H1 (cell line): ENCODE data around the gene AP1S1. TPM values are rescaled to one million over a fixed set of nuclear protein-coding genes. Genes with fewer than 3 reads are reported as not detected.

Experiments
- CBX8 ChIP-seq: fragments of 300-800, 300-1000 bp; sonication (generic); IDR thresholded peaks from 2 replicates; pipeline ENCODE4 v1.7.1; 2016; ENCODE audit warnings: low read depth, low read length, borderline replicate concordance
- JUND ChIP-seq: IDR thresholded peaks from 2 replicates; pipeline ENCODE4 v1.6.1; 2011; ENCODE audit warnings: mild to moderate bottlenecking, improper control_type of control experiment, low read length
- SIX5 ChIP-seq: IDR thresholded peaks from 2 replicates; pipeline ENCODE4 v1.6.1; 2011; ENCODE audit warnings: mild to moderate bottlenecking, low read depth, low read length
- SP1 ChIP-seq: IDR thresholded peaks from 2 replicates; pipeline ENCODE4 v1.6.1; 2011; ENCODE audit warnings: low read depth, low read length
- TCF12 ChIP-seq: IDR thresholded peaks from 2 replicates; pipeline ENCODE4 v1.6.1; 2011; ENCODE audit warnings: low read depth, mild to moderate bottlenecking, low read length
- polyA plus RNA-seq, 7 experiments: library from polyadenylated mRNA; depleted of rRNA in 3 of 7; stranded (reverse) in 5 of 7; unstranded in 2 of 7; fragments of >200 nt in 5 of 7; fragments of 200-250 nt in 2 of 7; gene quantifications; 1 replicate in 5 of 7; 2 replicates in 1 of 7; 4 replicates in 1 of 7; pipeline versions ENCODE4 v1.2.1 to v1.2.3, GENCODE V29; 2011 to 2013; ENCODE audit warnings: missing spikeins in 2 of 7, mixed read lengths in 2 of 7
- total RNA-seq: library from RNA; stranded (reverse); fragmentation: NEBNext Ultra II Directional; extraction: Animal tissue kit (Norgen Biotek cat#: 25700); gene quantifications from 2 replicates; pipeline ENCODE4 v1.2.1, GENCODE V29; 2021
- TF ChIP-seq, protein P1 (sequence below): IDR thresholded peaks from 2 replicates; pipeline ENCODE4 v1.6.1; 2011; ENCODE audit warnings: low read length, improper control_type of control experiment
- TF ChIP-seq, protein P2 (sequence below): IDR thresholded peaks from 2 replicates; pipeline ENCODE4 v1.6.1; 2011; ENCODE audit warnings: low read depth, mild to moderate bottlenecking, low read length; ENCODE audit not compliant: insufficient read depth

The AP1S1 gene
- total and polyA plus RNA-seq, 2 of the 8 experiments (the other 6 are each of a cell fraction or from before 2014, with no cell fraction given), result 56.1 to 59.3 TPM

DNA sequence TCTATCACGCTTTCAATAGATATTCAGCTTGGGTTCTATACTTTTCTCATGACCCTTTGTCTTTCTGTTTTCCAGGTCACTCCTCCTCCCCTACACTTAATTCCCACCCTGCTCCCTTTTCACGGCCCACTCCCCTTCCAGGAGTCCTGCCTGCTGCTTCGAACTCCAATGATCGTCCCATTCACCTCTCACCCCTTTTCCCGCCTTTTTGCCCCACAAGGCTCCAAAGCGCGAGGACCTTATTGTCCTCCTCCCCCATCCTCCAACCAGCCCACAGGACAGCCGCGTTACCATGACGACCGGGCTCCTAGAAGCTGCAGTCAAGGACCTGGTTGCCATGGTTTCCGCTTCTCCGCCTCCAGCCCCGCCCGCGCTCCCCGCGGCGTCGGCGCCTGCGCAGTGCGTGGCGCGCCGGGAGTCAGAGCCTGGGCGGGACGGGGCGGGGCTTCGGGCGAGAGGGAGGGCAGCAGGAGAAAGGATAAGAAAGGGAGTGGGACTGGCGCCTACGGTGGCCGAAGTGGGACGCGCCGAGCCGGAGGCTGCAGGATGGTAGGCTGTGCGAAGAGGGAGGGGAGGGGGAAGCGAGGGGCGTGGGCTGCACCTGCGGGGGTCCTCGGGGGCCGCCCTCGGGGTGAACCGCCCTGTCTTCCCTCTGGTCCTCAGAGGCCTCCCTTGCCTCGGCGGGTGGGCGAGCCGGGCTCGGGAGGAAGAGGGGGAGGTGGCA is at the start of gene AP1S1 (continued):
- no peak for TF ChIP-seq TCF12
- no peak for TF ChIP-seq JUND
- TF ChIP-seq, protein P1, sequence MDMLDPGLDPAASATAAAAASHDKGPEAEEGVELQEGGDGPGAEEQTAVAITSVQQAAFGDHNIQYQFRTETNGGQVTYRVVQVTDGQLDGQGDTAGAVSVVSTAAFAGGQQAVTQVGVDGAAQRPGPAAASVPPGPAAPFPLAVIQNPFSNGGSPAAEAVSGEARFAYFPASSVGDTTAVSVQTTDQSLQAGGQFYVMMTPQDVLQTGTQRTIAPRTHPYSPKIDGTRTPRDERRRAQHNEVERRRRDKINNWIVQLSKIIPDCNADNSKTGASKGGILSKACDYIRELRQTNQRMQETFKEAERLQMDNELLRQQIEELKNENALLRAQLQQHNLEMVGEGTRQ, result no peak
- TF ChIP-seq SP1, result no peak; the same call in 1 of the 2 replicates
- TF ChIP-seq, protein P2, sequence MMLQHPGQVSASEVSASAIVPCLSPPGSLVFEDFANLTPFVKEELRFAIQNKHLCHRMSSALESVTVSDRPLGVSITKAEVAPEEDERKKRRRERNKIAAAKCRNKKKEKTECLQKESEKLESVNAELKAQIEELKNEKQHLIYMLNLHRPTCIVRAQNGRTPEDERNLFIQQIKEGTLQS, result no peak
- no peak for TF ChIP-seq SIX5
- TF ChIP-seq CBX8, result no peak
